ENCODE measurements around the gene BCR. TPM values are rescaled to one million over a fixed set of nuclear protein-coding genes. Genes with fewer than 3 reads are reported as not detected.

The BCR gene
- total RNA-seq, 1 experiment from 2014 or later = 32.4 TPM

DNA sequence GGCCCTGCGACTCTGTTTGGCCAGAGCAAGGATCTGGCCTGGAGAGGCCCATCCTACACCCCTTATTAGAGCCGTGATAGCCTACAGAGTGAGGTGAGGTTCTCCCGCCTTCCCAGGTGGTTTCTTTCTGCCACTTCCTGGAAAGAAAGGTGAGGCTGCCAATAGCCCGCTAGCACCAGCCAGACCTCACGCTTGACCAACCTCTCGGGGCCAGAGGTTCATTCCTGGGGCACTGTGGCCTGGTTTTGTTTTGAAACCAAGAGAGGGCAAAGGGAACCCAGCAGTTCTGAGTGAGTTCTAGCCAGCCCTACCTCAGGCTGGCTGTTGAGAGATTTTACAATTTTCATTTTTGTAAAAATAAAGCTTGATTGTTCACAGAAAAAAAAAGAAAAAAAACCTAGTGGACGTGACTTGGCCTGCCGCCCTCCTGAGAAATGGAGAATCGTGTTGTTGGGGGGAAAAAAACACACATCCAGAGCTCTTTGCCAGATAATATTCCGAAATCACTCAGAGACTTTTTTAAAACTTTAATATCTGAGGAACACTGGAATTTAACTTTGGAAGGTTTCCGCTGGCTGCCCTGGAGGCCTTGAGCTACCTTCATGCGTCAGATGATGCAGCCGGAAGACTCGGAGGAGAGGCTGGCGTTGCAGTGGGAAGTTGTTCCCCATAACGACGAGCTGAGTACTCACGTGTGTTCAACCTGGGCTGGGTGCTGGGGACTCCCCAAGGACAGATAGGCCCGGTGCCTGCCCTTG lies 84.5 kb downstream of the BCR start:
- in situ Hi-C loops (cut with HindIII; ENCODE audit: low sequenced_read_pairs) = no loop called here
- no peak for DNase-seq (ENCODE audit: low spot score)

DNA sequence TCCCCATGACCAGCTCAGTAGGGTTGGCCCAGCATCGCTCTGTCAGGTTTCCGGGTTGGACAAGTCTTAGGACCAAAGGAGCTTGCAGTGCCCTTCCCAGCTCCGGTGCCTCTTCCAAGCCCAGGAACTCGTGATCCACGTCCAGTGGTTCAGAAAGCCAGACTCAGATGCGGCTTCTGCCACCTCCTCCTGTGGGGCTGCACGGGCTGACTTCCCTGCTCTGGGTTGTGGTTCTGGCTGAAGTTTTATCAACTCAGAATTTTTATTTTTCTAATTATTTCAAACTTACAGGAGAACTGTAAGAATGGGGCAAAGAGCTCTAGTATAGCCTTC lies 85.0 kb downstream of the BCR start:
- in situ Hi-C loops (cut with HindIII; ENCODE audit: low sequenced_read_pairs) = no loop called here
- DNase-seq (ENCODE audit: low spot score) = no peak

DNA sequence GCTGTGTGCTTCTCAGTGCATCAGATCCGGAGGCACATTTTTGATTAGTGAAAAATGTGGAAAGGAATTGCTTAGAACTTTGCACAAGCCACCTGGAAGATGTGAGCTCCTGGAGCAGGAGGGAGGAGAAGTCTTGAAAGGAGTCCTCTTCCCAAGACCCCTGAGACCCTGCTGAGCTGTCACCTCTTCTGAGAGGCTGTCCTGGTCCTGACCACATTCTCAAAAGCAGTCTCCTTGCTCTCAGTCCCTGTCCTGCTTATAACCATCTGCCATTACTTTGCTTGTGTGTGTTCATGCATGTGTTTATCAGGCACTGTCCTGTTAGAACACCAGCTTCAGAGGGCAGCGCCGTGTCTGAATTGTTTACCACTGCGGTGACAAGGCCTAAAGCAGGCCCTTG lies 86.5 kb downstream of the BCR start:
- no peak for DNase-seq (ENCODE audit: low spot score)
- in situ Hi-C loops (cut with HindIII; ENCODE audit: low sequenced_read_pairs) = no loop called here

- no peak for DNase-seq (ENCODE audit: low spot score)
- in situ Hi-C loops (cut with HindIII; ENCODE audit: low sequenced_read_pairs) = no loop called here
Measured at GRCh38 chr22:23267226-23268043, 87.1 kb downstream of the BCR start.

GRCh38 chr22:23268139-23268712 lies 87.9 kb downstream of the BCR start:
- in situ Hi-C loops (cut with HindIII; ENCODE audit: low sequenced_read_pairs) = no loop called here

GRCh38 chr22:23268877-23269276 lies 88.6 kb downstream of the BCR start:
- in situ Hi-C loops (cut with HindIII; ENCODE audit: low sequenced_read_pairs) = no loop called here
- no peak for DNase-seq (ENCODE audit: low spot score)

More at GRCh38 chr22:23268139-23268712, 87.9 kb downstream of the BCR start:
- DNase-seq (ENCODE audit: low spot score) = peak; percentile 47

DNA sequence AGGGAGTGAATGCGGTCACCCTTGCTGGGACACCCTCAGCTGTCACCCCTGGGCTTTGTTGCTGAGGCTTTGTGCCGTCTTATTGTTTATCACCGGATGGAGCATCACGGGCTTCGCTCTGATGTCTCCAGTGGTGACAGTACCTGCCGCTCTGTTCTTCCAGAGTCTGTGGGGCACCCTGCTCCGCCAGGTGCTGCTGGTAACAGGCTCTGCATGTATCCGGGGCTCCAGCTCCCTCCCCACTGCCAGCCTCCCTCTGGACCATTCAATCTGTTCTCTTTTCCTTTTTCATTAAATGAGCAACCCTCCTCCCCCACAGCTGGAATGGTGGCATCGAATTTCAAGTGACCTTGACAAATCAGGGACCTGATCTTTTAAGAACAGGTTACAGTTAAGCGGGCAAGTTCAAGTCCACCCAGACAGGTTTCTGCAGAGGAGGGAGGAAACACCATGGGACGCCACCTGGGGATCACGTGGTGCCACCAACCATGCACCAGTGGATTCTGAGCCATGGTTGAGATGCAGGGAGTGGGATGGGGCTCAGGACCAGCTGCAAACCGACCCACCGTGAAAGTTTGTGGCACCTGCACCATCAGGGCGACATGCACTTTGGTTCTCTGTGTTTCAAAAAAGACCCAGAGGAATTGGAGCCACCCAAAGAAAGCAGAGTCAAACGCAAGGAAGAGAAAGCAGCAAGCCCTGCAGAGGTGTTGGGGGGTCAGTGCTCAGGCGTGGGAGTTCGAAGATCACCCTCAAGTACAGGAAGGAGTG lies 89.3 kb downstream of the BCR start:
- DNase-seq (ENCODE audit: low spot score) = no peak
- in situ Hi-C loops (cut with HindIII; ENCODE audit: low sequenced_read_pairs) = no loop called here

- in situ Hi-C loops (cut with HindIII; ENCODE audit: low sequenced_read_pairs) = no loop called here
- DNase-seq (ENCODE audit: low spot score) = no peak
Measured at GRCh38 chr22:23270212-23270733, 90.0 kb downstream of the BCR start.

GRCh38 chr22:23270798-23271596 lies 90.7 kb downstream of the BCR start:
- no peak for DNase-seq (ENCODE audit: low spot score)
- in situ Hi-C loops (cut with HindIII; ENCODE audit: low sequenced_read_pairs) = no loop called here

- DNase-seq (ENCODE audit: low spot score) = no peak
- in situ Hi-C loops (cut with HindIII; ENCODE audit: low sequenced_read_pairs) = no loop called here
Measured at GRCh38 chr22:23271597-23271908, 91.2 kb downstream of the BCR start.

- no peak for DNase-seq (ENCODE audit: low spot score)
- in situ Hi-C loops (cut with HindIII; ENCODE audit: low sequenced_read_pairs) = no loop called here
Measured at GRCh38 chr22:23272371-23272770, 92.1 kb downstream of the BCR start.

DNA sequence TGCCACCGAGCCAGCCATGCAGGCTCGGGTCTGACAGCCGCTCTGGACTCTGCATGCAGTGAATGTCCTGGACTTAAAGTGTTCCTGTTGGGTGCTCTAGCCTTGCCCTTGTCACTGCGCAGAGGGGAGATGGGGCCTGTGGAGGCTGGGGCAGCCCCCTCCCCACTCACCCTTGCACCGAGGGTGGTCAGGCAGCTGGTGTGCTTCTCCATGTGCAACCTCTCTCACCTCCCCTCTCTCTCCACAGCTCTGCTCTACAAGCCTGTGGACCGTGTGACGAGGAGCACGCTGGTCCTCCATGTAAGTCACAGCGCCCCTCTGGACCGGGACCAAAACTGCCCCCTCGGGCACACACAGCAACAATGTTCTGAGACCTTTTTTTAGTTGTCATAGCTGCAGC lies 92.5 kb downstream of the BCR start:
- in situ Hi-C loops (cut with HindIII; ENCODE audit: low sequenced_read_pairs) = no loop called here
- DNase-seq (ENCODE audit: low spot score) = no peak

DNA sequence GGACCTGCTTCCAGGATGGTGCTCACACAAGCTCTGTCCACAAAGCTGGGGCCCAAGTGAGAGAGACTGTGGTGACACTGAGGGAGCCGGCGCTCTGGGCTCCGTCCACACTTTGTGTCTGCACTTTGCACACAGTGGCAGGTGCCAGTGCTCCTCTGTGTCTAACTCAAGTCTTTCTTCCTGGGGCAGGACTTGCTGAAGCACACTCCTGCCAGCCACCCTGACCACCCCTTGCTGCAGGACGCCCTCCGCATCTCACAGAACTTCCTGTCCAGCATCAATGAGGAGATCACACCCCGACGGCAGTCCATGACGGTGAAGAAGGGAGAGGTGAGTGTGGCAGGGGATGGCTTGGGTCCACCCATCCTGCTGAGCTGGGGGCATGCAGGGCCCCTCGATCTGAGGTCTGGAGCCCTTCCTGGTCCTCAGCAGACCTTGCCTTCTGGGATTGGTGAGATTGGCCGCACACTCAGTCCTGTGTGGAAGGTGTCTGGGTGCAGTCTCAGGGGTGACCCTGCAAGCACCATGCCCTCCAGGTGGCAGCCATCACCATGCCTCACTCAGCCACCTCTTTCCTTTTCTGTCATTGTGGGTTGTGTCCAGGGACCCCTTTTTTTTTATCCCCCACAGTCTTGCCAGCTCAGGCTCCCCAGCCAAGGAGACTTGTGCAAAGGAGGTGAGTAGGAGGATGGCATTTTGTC lies 93.3 kb downstream of the BCR start:
- in situ Hi-C loops (cut with HindIII; ENCODE audit: low sequenced_read_pairs) = no loop called here
- DNase-seq (ENCODE audit: low spot score) = no peak

- DNase-seq (ENCODE audit: low spot score) = no peak
- in situ Hi-C loops (cut with HindIII; ENCODE audit: low sequenced_read_pairs) = no loop called here
Measured at GRCh38 chr22:23274146-23274526, 93.8 kb downstream of the BCR start.

GRCh38 chr22:23274891-23275694 lies 94.8 kb downstream of the BCR start:
- in situ Hi-C loops (cut with HindIII; ENCODE audit: low sequenced_read_pairs) = no loop called here
- no peak for DNase-seq (ENCODE audit: low spot score)

DNA sequence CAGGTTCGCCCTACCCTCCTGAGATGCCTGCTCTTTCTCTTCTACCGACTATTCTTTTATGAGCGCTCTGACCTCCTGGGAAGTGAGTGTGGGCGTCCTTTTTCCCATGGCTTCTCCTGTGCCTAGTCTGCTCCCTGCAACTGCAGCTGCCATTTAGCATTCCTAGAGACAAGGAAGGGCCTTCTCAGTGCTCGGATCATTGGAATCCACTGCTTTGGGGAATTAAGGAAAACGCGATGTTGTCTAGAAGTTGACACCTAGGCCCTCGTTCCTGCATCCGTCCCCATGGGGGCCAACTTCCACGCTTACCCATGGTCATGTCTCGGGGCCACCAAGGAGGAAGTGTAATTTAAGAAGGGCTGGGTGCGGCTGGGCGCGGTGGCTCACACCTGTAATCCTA lies 95.4 kb downstream of the BCR start:
- in situ Hi-C loops (cut with HindIII; ENCODE audit: low sequenced_read_pairs) = no loop called here
- no peak for DNase-seq (ENCODE audit: low spot score)

All from G401 (cell line).